ENCODE data around the gene CCDC24.

GRCh38 chr1:43987159-43987902 is 4.1 kb upstream of the CCDC24 start:
- TF ChIP-seq CTCF (conservative IDR thresholded peaks at IDR 0.05; ENCODE audit: low read length) (no peak), EZH2phosphoT487 (IDR thresholded peaks at IDR 0.05; ENCODE audit: borderline replicate concordance) (no peak)

All from Loucy (cell line).